ENCODE results near the gene COP1.
A peak's percentile ranks its signal among the peaks of the same experiment; 100 is the strongest.
"Not testable (repeated sequence)": the region's sequence is repeated elsewhere in the genome, so short reads cannot be mapped to it uniquely, and the experiment has no call there.

The COP1 gene

DNA sequence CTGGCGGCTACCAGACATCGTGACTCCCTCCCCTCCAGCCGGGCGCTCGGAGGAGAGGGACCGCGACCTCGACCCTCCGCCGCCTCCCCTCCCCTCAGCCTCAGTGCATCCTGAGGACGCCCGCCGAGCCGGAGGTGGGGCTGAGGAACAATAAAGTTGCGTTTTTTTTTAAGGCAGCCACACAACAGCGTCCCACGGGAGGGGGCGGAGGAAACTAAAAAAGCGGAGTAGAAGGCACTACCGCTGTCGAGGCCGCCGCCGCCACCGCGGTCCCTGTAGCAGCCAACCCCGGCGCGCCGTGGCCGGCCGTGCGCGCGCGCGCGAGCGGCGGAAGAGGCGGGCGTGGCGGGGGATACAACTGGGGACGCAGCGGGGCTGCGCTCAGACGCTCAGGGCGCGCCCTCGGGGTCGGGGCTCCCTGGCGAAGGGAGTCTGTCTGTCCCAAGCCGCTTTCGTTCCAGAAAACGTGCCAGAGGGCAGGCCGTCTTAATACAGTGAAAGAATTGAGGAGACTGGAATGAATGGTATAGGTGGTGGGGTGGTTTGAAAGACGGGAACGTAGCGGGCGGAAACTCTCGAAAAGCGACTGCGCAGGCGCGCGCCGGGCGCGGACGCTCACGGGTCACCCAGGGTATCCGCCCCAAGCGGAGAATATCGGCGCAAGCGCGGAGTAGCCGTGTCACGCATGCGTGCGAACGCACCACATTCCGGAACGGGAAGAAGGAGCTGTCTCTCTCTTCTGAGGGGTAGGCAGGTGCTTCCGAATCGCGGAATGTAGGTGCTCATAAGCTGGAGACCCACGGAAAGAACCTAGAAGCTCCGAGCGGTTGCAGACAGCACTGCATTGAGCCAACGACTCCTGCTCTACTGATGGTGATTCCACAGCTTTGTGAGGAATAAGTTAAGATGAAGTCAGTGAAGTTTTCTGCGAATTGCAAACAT is at the start of gene COP1:
Gene COP1 (minus strand): TSS at position 326 of the 942 bp plus-strand sequence. CDS start 308 bp downstream, at position 18.
- DNase-seq, result peak; percentile 97 to 98

DNA sequence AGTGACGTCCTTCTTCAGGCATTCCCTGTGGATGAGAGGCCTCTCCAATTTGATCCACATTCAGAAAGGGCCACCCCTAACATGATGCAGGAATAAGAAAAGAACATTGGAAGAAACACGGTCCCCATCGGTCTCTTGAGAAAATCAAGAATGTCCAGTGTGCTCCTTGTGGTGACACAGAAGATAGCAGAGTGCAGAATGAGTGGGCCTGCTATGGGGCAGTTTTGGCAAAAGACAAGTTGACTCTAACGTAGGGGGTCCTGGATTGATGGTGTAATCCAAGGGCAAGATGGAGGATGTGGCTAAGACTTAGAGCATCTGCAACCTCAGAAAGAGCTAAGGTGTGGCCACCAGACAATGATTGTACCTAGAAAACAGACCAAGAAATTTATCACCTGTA is 45.1 kb upstream of the COP1 start:
- DNase-seq, result no peak

DNA sequence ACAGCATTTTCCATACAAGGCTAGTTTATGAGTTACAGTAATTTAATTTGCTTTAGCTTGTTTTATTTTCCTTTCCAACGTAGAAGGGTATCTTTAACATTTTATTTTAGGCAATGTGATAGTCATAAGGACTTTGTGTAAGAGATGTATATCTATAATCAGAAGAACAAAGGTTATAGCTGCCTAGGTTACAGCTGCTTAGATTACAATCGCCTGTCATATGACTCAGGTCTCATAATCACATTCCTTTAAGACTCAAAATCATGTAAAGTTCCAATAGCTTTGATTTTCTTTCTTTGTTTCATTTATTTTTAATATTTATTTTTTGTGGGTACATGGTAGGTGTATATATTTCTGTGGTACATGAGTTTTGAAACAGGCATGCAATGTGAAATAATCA is 37.8 kb upstream of the COP1 start:
- no peak for DNase-seq

DNA sequence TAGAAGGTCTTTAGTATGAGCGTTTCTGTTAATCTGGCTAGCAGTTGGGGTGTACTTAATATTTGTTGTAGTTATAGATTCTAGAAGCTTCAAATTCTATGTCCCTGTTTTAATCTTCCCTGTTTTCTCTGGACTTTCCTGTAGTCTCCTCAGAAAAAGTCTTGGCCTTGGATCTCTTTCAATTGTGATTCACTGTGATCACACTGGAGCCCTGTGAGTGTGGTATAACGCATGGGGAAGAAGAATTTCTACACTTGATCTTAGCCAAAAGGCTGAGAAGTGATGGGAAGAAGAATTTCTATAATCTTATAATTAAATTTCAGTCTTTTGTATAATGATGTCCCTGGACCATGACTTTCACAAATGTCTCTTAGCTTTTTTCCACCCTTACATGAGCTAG is 36.7 kb upstream of the COP1 start:
- no peak for DNase-seq

DNA sequence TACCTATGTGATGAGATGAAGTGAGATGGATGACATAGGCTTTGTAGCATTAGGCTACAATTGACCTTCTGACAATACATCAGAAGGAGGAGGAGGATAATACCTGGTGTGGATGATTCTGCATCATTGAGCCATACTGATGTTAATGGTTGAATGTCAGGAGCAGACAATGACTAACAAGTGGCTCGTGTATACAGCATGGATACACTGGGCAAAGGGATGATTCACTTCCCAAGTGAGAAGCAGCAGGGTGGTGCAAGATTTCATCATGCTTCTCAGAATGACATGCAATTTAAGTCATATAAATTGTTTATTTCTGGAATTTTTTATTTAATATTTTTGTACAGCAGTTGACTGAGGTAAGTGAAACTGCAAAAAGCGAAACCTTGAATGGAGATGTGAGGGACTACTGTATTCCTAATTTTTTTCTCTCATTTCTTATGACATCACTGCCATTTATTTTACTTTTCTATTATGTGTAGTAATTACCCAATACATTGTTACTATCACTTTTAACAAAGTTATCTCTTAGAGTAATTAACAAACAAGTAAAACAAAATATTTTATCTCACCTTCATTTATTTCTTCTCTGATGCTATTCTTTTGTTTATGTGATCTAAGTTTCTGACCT is 34.4 kb upstream of the COP1 start:
- no peak for DNase-seq

DNA sequence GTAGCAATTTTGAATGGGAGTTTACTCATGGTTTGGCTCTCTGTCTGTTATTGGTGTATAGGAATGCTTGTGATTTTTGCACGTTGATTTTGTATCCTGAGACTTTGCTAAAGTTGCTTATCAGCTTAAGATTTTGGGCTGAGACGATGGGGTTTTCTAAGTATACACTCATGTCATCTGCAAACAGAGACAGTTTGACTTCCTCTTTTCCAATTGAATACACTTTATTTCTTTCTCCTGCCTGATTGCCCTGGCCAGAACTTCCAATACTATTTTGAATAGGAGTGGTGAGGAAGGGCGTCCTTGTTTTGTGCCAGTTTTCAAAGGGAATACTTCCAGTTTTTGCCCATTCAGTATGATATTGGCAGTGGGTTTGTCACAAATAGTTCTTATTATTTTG is 26.6 kb upstream of the COP1 start:
- not testable (repeated sequence) for DNase-seq

DNA sequence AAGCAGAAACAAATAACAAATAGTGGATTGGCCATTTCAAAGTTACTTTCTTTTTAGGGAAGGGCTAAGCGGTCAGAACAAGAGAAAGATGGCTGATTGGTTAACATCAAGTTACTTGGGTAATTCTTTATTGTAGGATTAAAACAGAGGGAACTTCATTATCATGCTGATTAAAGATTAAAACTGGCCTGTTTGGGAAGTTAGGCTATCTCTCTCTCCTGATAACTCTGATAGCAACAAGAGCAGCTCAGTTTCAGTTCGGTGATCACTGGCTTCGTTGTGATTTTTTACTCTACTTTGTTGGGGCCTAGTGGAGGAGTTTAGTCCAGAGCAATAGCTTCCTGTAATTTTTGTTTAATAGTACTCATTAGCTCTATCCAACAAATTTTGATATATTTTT is 20.5 kb upstream of the COP1 start:
- no peak for DNase-seq

DNA sequence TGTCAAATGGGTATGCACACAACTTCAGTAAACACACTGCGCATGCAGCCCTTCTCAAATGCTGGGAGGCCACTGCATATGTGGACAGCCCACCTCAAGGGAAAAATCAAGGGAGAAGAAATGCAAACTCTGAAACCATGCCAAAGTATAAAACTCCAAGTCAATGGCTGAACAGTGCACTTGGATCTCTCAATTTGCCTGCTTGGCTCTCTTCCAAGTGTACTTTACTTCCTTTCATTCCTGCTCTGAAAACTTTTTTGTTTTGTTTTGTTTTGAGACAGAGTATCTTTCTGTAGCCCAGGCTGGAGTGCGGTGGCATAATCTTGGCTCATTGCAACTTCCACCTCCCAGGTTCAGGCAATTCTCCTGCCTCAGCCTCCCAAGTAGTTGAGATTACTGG is 18.8 kb upstream of the COP1 start:
- no peak for DNase-seq

DNA sequence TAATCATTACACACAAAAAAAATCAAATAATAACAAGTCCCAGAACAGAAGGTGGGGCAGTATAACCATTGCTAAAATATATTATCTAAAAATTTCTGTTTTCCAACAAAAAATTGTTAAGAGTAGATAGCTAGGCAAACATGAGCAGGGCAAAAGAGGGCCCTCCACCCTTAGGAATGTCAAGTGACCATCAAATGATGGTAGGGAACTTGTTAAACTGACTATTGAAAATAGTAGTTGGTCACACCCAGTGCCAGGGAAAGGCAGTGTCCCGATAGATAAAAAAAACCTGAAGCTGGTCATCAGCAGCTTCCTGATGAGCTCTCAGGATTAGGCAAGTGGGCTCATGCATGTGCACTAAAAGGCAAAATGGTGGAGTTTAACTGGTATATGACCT is 18.4 kb upstream of the COP1 start:
- DNase-seq, result no peak

DNA sequence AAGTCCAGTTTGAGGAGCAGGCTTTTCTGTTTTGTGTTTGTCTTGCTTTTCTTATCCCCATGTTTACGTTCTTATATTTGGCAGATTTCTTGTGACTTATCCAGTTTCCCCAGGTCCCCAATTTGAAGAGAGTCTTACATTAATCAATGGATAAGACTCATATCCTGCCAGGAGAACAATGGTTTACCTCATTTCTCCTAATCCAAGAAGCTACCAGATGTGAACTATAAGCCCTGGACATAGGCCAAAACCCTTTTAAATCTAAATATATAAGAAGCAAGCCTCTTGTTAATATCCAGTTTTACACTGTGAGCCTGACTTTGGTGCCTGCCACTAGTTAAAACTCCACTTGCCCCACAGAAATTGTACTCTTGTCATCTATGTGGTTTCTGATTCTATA is 15.1 kb upstream of the COP1 start:
- no peak for DNase-seq

DNA sequence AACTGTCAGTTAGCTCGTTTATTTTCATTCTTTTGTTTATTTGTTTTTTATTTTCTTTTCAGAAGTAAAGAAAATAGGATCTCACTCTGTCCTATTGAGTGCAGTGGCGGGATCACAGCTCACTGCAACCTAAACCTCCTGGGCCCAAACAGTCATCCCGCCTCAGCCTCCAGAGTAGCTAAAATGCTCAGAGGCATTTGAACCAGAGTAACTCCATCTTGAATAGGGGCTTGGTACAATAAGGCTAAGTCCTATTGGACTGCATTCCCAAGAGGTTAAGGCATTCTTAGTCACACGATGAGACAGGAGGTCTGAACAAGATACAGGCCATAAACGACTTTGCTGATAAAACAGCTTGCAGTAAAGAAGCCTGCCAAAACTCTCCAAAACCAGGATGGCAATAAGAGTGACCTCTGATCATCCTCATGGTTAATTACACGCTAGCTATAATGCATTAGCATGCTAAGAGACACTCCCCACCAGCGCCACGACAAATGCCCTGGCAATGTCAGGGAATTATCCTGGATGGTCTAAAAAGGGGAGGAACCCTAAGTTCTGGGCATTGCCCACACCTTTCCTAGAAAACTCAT is 13.1 kb upstream of the COP1 start:
- DNase-seq, result no peak

DNA sequence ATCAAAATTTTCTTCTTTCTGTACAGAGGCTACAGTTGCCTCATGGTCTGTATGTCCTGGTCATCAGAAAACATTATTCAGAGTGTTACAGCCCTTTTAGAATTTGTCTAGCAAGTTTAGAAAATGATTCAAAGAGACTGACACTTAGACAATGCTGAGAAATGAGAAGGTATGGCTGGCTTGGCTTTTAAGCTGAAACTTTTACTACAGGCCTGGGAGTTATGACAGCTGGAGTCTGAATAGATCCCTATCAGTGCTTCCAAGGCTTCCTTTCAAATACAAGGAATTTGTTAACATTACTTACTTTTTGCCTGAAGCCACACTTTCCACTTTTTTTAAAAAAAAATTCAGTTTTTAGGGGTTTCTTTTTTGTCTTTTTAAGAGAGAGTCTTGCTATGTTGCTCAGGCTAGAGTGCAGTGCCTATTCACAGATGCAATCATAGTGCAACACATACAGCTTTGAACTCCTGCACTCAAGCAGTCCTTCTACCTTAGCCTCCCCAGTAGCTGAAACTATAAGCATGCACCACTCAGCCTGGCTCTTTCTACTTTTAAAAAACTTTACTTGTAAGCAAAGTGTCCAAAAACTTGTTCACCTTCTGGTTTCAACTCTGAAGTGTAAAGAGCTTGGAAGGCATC is 10.5 kb upstream of the COP1 start:
- DNase-seq, result no peak

DNA sequence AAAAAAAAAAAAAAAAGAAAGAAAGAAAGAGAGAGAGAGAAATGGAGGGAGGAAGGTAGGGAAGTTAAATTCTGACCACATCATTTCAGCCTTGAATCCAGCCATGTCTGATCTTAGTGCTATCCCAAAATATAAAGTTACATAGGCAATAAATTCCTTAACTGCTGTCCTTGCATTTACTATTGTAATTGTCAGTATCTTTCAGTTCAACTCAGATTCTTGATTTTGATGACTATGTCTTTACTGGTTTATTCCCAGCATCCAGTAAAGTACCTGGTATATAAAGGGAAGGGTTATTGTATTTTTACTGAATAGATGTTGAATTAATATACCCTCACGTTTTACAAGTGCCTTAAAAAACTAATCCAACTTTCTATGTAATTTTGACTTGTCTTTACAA is 8.9 kb upstream of the COP1 start:
- no peak for DNase-seq

DNA sequence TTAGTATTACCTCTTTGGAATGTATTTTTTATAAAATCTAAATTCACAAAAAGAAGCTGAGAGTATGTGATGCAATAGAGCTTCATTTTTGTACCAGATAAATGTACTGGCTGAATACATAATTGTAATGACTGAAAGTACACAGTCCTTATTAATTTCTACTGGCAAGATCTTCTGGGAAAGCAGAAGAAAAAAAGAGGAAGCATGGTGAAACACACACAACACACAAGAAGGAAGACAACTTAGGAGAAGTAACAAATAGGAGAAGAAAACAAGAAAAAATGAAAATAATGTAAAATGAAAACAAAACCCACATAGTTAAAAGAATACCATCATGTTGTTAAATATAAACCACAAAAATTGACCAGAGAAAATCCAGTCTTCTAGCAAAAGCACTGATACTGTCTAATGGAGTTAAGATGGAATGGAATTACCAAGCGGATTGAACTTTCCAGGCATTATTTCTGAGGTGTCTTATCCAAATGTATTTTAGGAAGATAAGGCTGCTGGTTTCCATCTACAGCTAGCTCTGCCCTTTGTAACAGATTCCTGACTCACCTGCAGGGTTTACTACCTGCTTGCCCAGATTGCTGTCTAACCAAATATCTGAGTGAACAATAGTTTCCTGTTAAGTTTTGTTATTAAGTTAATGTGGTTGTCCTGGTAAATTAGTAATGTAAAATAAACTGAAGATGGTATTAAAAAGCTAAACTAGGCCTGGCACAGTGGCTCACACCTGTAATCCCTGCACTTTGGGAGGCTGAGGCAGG is 4.5 kb upstream of the COP1 start:
- no peak for DNase-seq

DNA sequence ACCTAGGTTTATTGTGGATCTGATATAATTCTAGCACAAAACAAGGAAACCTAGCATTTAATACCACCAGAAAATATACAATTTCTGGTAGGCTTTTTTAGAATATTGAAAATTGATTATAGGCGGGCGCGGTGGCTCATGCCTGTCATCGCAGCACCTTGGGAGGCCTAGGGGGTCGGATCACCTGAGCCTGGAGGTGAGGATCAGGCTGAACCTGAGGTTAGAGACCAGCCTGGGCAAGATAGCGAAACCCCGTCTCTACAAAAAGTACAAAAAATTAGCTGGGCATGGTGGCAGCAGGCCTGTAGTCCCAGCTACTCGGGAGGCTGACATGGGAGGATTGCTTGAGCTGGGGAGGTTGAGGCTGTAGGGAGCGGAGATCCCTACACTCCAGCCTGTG is 948 bp upstream of the COP1 start:
- no peak for DNase-seq

DNA sequence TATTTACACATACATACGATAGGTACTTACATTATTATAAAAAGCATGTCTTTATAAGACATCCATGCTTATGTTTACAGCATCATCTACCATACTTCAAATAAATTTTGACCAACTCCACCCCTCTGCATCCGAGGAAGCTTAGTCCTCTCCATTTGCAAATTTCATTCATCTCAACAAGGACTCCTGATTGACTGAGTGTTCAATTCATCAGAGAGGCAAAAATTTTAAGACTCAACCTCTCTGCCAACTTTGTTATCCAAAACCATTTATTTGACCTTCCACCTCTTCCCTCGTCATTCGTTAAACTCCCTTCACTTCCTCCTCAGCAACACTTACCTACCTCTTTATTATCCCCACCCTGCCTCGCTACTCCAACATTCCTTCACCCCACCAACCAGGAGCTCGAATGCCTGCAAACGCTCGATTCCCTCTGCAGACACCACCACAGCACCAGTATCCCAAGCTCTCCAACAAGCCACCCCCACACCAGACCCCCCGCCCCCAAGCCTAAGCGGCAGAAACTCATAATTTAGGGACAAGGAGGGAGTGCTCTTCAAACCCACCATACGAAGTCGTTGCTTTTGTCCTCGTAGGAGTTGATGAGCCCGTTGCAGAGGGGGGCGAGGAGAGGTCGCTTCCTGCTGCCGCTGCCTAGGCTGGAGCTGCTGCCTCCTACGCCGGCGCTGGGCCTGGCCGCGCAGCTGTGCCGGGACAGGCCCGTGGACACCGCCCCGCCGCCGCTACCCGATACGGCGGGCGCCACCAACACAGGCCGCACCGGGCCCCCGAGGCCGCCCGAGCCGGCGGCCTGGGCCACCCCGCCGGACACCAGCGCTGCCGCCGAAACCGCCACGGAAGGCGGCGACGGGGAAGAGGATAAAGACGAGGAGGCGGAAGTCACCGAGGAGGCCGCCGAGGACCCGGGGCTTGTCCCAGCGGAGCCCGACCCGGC is 803 bp downstream of the COP1 start:
- DNase-seq, result peak; percentile 30 to 37

DNA sequence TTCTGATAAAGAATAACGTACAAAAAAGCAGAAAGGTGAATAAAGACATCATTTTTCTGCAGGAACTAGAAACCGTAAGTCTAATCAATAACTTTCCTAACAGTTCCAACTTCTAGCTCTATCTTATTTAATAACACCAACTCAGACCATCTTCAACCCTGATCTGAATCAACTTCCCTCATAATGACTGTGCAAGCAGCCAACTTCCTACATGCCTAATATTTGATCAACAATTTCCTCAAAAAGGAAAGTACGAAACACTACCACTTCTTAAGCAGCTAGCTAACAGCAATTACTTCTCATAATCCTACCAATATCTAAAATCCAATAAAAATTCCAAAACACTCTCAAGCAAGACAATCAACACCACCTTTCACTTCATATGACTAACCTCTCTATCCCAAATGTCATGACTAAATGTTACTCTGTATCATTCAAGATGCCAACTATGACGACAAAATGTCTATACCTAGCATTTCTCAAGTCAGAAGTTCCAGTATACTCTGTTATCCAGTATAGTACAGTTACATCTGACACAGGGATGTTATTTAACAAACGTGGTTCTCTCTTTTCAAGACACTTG is 1.7 kb downstream of the COP1 start:
- no peak for DNase-seq

DNA sequence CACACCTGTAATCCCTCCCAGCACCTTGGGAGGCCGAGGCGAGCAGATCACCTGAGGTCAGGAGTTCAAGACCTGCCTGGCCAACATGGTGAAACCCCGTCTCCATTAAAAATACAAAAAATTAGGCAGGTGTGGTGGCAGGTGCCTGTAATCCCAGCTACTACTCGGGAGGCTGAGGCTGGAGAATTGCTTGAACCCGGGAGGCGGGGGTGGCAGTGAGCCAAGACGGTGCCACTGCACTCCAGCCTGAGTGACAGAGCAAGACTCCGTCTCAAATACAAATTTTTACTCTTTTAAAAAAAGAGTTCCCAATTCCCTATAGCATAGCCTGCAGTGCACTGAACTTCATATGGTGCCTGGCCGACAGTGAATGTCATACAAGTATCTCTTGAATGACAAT is 2.4 kb downstream of the COP1 start:
- DNase-seq, result not testable (repeated sequence)

DNA sequence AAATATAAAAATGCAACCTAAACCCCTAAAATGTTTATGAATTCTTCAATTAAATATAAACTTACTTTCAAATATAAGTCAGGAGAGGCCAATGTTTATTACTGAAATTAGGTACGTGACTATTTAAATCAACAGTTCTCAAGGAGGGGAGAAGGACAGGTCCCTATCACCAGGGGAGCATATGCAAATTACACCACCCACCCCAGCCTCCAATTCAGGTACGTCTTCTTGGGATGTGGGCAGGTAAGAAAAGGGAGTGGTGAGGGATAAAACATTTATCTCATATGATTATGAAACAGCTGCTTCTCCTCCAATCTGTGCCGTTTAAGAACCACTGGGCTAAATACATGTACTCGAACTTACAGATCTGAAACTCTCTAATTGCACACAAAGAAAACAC is 3.4 kb downstream of the COP1 start:
- no peak for DNase-seq

DNA sequence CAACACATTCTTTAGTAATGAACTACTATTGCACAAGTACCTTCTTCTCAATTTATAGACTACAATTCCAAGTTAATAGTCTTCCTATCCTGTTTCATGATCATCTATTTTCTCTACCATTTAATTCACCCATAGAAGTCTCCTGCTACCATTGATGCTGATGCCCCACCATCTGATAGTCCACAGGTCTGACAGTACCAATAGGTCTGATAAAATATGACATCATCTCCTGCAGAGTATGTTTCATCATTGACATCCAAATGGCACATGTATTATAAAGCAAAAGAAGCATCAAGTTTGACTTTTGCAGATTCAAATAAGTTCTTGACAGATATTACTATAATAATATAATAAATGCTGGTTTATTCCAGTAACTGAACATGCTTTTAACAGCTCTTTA is 5.5 kb downstream of the COP1 start:
- DNase-seq, result no peak

DNA sequence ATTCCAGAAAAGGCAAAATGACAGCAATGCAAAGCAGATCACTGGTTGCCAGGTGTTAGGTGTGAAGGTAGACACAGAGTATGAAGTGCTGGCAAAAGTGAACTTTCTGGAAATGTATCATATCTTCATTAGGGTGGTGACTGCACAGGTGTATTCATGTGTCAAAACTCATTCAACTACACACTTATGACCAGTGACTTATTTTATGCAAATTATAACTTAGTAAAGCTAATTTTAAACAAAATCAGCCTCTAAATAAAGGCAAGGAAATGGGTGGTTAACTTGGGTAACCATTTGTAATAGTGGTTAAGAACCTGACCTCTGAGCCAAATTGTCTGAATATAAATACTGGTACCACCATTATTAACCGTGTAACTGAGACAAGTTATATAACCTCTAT is 7.4 kb downstream of the COP1 start:
- DNase-seq, result no peak
